ENCODE measurements around the gene SLC10A7. TPM values are rescaled to one million over a fixed set of nuclear protein-coding genes. Genes with fewer than 3 reads are reported as not detected.

SLC10A7 gene
- total and polyA plus RNA-seq, 7 donors, result 1.3 to 5.7 (median 3.9) TPM

DNA sequence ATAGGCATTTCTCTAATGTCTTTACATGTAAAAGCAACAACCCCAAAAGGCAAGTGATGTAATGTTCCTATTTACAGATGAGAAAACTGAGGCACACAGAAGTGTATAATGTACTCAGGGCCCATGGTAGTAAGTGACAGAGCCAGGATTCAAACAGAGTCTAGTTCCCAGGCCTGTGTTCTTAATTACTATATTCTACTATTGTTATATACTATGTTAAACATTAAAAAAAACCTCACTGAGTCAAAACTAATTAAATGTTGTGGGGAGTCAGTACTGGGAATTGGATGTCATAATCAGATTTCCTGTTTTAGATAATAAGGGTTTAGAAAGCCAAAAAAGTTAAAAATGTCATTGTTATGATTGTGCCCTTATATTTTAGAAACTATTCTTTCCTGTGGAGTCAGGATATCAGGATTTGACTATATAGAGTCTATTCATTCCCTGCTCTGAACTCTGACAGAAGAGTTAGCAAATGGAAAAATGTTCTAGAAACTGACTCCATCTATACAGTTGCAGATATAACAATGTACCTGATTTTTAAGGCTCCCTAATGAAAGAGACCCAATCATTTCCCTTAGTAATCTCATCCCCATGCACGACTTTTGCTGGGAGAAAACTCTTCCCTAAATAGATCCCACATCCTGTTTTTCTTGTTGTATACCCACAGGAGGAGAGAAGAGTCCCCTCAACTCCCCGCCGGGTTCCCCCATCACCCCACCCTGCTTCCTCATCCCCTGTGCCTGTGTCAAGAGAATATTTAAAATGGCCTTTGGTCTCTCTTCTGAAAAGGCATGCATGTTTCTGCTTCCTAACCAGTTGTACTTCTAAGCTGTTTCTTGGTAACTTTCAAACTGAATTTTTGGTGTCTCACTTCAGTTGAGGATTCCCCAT, 237.7 kb downstream of the SLC10A7 start:
- Histone ChIP-seq H3K36me3 (ENCODE audit: insufficient read depth in 1 of 2, low read depth in 1 of 2) (peaks cover 0 to 3% of the 10 kb centered on the region in 2 donors), H3K4me3 (no peak overlapping the region), H3K27me3 (ENCODE audit: insufficient read depth in 3 of 3, low read length in 2 of 3) (no peaks in the 10 kb centered on the region), H3K9me3 (no peaks in the 10 kb centered on the region), H3K27ac (no peak overlapping the region), H3K4me1 (peaks cover 5% of the 10 kb centered on the region)
- DNase-seq (no peak), ATAC-seq (no peak)
- TF ChIP-seq, protein P1, sequence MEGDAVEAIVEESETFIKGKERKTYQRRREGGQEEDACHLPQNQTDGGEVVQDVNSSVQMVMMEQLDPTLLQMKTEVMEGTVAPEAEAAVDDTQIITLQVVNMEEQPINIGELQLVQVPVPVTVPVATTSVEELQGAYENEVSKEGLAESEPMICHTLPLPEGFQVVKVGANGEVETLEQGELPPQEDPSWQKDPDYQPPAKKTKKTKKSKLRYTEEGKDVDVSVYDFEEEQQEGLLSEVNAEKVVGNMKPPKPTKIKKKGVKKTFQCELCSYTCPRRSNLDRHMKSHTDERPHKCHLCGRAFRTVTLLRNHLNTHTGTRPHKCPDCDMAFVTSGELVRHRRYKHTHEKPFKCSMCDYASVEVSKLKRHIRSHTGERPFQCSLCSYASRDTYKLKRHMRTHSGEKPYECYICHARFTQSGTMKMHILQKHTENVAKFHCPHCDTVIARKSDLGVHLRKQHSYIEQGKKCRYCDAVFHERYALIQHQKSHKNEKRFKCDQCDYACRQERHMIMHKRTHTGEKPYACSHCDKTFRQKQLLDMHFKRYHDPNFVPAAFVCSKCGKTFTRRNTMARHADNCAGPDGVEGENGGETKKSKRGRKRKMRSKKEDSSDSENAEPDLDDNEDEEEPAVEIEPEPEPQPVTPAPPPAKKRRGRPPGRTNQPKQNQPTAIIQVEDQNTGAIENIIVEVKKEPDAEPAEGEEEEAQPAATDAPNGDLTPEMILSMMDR (IDR thresholded peaks at IDR 0.05), result no peak
- intact Hi-C loops (cut with DNase I), result no loop called here
- 60 to 66% (median 63%) methylated on average over 3 of the region's 3 CpGs for WGBS, 3 donors

DNA sequence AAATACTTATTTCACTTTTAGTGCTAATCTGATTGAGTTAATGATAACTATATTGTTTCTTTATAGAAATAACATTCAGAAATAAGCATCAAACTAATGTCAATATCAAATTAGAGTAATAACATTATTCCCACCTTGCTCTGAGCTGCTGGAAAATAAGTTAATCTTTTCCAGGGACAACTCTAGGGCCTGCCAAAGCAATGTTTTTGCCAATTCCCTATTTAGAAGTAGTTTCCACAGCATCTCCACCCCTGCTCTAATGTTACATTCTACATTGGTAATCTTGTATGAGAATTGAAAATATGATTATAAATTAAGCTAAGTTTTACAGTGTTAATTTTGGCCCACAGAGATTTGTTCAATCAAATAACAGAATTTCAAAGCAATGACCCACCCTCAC, 239.1 kb downstream of the SLC10A7 start:
- Histone ChIP-seq H3K4me3 (no peak overlapping the region), H3K27me3 (ENCODE audit: insufficient read depth in 3 of 3, low read length in 2 of 3) (no peaks in the 10 kb centered on the region), H3K9me3 (no peaks in the 10 kb centered on the region), H3K27ac (no peak overlapping the region), H3K36me3 (ENCODE audit: insufficient read depth in 1 of 2, low read depth in 1 of 2) (peaks cover 0 to 3% of the 10 kb centered on the region in 2 donors), H3K4me1 (peaks cover 5% of the 10 kb centered on the region)
- no peak for DNase-seq
- intact Hi-C loops (cut with DNase I), result no loop called here
- TF ChIP-seq, protein P1 (IDR thresholded peaks at IDR 0.05), result no peak
- ATAC-seq, result no peak

DNA sequence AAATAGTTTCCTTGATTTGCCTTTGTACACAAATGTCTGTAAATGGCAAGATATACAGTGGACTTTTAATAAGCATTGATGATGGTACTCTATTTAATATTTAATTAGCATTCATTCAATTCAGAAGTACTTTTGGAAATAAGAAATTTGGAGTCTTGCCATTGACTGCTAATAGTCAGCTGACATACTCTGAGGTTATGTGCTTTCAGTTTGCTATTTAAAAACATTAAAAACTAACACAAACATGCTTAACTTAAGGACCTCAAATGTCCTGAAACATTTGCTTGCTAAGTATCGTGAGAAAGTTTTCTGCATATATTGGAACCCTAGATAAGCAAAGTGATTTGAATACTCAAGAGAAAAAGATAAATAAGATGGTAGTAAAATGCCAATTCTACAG, 242.8 kb downstream of the SLC10A7 start:
- Histone ChIP-seq H3K27me3 (ENCODE audit: insufficient read depth in 3 of 3, low read length in 2 of 3) (no peaks in the 10 kb centered on the region), H3K4me3 (no peak overlapping the region), H3K27ac (no peak overlapping the region), H3K36me3 (ENCODE audit: insufficient read depth in 1 of 2, low read depth in 1 of 2) (no peaks in the 10 kb centered on the region), H3K4me1 (peaks cover 5% of the 10 kb centered on the region), H3K9me3 (no peaks in the 10 kb centered on the region)
- no peak for ATAC-seq
- intact Hi-C loops (cut with DNase I), result no loop called here
- no peak for DNase-seq
- TF ChIP-seq, protein P1 (IDR thresholded peaks at IDR 0.05), result no peak
- 79 to 87% (median 87%) methylated on average over 1 of the region's 1 CpG for WGBS, 3 donors

DNA sequence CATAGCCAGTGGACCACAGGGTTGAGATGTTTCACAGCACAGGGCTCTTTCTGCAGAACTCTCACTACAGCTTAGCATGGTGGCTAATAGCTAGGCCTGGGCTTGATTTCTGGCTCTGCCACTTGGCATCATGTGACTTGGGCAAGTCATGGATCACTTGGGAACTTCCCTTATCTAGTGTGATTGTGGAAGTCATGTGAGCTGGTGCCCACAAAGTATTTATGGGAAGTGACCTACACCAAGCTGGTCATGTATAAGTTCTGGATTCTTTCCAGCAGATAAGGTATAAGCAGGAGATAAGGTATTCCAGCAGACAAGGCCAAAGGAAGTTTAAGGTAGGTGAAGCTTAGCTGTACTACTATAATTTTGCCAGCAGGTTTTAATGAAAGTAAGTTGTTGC, 246.4 kb downstream of the SLC10A7 start:
- no peaks in the 10 kb centered on the region for H3K9me3 ChIP-seq
- intact Hi-C loops (cut with DNase I), result no loop called here
- H3K4me1 ChIP-seq, result no peaks in the 10 kb centered on the region
- ATAC-seq (no peak), DNase-seq (no peak)
- H3K27ac ChIP-seq, result no peak overlapping the region
- H3K27me3 ChIP-seq (ENCODE audit: insufficient read depth in 3 of 3, low read length in 2 of 3), result no peaks in the 10 kb centered on the region
- H3K4me3 ChIP-seq, result no peak overlapping the region
- TF ChIP-seq, protein P1 (IDR thresholded peaks at IDR 0.05), result no peak
- no peaks in the 10 kb centered on the region for H3K36me3 ChIP-seq (ENCODE audit: insufficient read depth in 1 of 2, low read depth in 1 of 2)

DNA sequence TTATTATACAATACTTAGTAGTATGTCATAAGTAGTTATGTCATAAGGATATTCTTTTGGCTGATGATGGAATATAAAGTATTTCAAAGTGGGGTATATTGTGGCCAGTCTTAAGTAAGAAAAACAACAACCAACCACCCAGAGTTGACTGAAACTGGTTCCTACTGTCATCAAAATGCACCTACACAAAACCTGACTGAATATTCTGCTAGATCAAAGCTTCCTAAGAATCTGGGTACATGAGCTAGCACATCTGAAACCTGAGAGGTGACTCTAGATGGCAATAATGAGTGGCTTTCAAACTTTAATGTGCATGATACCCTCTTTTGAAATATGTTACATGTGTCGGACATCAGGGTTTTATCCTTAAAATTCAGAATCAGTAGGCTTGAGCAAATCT, 247.0 kb downstream of the SLC10A7 start:
- no peak for DNase-seq
- intact Hi-C loops (cut with DNase I), result no loop called here
- TF ChIP-seq, protein P1 (IDR thresholded peaks at IDR 0.05), result no peak
- H3K4me3 ChIP-seq, result no peak overlapping the region
- ATAC-seq, result no peak
- WGBS, 3 donors, result 96 to 100% (median 100%) methylated on average over 1 of the region's 1 CpG
- H3K4me1 ChIP-seq, result no peaks in the 10 kb centered on the region
- H3K9me3 ChIP-seq, result no peaks in the 10 kb centered on the region
- H3K27me3 ChIP-seq (ENCODE audit: insufficient read depth in 3 of 3, low read length in 2 of 3), result no peaks in the 10 kb centered on the region
- H3K27ac ChIP-seq, result no peak overlapping the region
- no peaks in the 10 kb centered on the region for H3K36me3 ChIP-seq (ENCODE audit: insufficient read depth in 1 of 2, low read depth in 1 of 2)
